Upper lobe of left lung (tissue), 4 donors: ENCODE measurements around the gene DCT.

Source experiments
- CTCF ChIP-seq, 6 experiments: fragments of 450-650 bp in 4 of 6; fragments of 200-600 bp in 2 of 6; sonication (generic) in 2 of 6; IDR thresholded peaks; one replicate each; pipeline ENCODE4 v1.5.1; 2016 to 2019; ENCODE audit warnings: antibody characterized with exemption in 6 of 6
- POLR2A ChIP-seq, 4 donors: fragments of 450-650 bp; IDR thresholded peaks; one replicate each; pipeline ENCODE4 v1.5.1; 2016 to 2017; ENCODE audit warnings: antibody characterized with exemption in 4 of 4, mild to moderate bottlenecking in 2 of 4

- TF ChIP-seq CTCF (IDR thresholded peaks at IDR 0.05): no peak
- no peak for TF ChIP-seq POLR2A (IDR thresholded peaks at IDR 0.05)
These were observed 46.2 kb downstream of the DCT start for GRCh38 chr13:94433055-94433961.
